Heart left ventricle (tissue), 13 donors: ENCODE data around the gene NCAM1.

Experiments used
- CTCF ChIP-seq, 12 donors: fragments of 200-600 bp; sonication (generic) in 4 of 12; IDR thresholded peaks; one replicate each; pipeline versions ENCODE4 v1.5.0 to v1.8.0; 2018 to 2022; ENCODE audit warnings: antibody characterized with exemption in 12 of 12, mild to moderate bottlenecking in 5 of 12
- POLR2A ChIP-seq, 2 donors: fragments of 450-650 bp; IDR thresholded peaks; one replicate each; pipeline ENCODE4 v1.6.1; 2017; ENCODE audit warnings: antibody characterized with exemption in 2 of 2, mild to moderate bottlenecking in 2 of 2, moderate library complexity in 2 of 2
- donor health status: ischemic (EF 13 %, LVEDD 7.1; RV severe dilation, severe dysfunction).
- donor health status: DM: no; HTN: yes; CAD: no.
- donor health status: DM: no; HTN: no; CAD: no.
- donor health status: ischemic (EF 25% LVEDD 6.9; RV normal size, moderate dysfunction).
- donor health status: ischemic (EF 25% LVEDD 5.7; RV mildly dilated, moderate dysfunction).
- donor health status: ischemic (EF 35%, LVEDD 5.7; RV mildly dilated, moderate dysfunction).
- donor health status: nonischemic (EF 11% LVEDD 7.7; RV severe dilation, severe dysfunction).
- donor health status: DM: yes; HTN: yes; CAD: no.
- donor health status: PGD.
- donor health status: ischemic (EF 29% LVEDD 5.4; RV normal size, mild dysfunction).
- donor health status: nonischemic (EF 23%, LVEDD 6.1; RV moderate dilation, normal function).

- TF ChIP-seq POLR2A (IDR thresholded peaks at IDR 0.05), result no peak
- no peak for TF ChIP-seq CTCF (IDR thresholded peaks at IDR 0.05)
Observed at GRCh38 chr11:113016905-113017304, 55.7 kb downstream of the NCAM1 start.
